LNCAP (cell line): ENCODE measurements around the gene CPVL.

Experiments
- TF ChIP-seq, protein P1 (sequence below): fragments of 450-650 bp; IDR thresholded peaks from 2 replicates; pipeline ENCODE4 v1.5.1; 2017; ENCODE audit warnings: mild to moderate bottlenecking

CPVL gene

DNA sequence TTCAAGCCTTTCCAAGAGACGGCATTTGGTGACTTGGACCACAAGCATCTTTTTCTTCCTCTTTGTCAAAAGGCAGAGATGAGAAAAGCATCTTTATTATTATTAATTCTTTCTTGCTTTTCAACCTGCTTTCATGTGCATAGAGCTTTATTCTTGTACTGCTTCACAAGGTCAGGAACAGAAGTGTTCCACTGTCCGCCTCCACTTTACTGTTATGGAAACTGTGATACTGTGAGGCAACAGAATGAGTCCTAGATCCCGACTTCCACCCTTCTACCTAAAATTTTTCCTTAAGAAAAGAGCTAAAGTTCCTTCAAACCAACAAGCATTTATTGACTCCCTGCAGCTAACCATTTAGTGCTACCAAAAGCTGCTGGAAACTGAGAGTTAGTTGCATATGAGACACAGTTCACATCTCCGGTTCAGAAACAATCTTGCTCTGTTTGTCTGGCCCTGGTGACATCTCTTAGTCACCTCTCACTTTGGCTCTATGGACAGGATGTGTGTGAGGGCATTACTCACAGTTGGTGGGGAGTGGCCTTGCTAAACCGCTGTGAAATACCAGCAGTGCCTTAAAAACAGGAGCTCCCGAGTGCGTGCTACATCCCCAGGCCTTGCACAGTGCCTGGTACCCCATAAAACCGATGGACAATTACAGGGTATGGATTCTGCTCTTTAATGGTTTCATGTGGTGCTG lies 111.1 kb downstream of the CPVL start:
- TF ChIP-seq, protein P1, sequence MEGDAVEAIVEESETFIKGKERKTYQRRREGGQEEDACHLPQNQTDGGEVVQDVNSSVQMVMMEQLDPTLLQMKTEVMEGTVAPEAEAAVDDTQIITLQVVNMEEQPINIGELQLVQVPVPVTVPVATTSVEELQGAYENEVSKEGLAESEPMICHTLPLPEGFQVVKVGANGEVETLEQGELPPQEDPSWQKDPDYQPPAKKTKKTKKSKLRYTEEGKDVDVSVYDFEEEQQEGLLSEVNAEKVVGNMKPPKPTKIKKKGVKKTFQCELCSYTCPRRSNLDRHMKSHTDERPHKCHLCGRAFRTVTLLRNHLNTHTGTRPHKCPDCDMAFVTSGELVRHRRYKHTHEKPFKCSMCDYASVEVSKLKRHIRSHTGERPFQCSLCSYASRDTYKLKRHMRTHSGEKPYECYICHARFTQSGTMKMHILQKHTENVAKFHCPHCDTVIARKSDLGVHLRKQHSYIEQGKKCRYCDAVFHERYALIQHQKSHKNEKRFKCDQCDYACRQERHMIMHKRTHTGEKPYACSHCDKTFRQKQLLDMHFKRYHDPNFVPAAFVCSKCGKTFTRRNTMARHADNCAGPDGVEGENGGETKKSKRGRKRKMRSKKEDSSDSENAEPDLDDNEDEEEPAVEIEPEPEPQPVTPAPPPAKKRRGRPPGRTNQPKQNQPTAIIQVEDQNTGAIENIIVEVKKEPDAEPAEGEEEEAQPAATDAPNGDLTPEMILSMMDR, result no peak

- TF ChIP-seq, protein P1, result no peak
Observed at GRCh38 chr7:29033584-29033983, 112.8 kb downstream of the CPVL start.

DNA sequence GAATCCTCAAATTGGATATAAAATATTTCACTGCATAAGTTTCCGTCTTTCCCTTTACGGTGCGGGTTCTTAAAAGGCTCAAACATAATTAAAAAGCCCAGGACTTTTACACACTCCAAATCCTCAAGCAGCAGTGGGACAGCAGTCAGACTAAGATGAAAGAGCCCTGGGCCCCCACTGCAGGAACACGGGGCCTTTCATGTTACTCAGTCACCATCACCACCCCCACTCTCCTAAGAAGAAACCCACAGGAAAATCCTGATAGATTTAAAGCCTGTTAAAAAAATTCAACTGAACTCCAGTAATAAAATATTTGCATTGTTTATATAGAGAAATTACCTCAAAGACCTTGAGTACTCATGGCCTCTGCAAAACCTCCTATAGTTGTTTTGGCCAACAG lies 114.2 kb downstream of the CPVL start:
- TF ChIP-seq, protein P1, result no peak

DNA sequence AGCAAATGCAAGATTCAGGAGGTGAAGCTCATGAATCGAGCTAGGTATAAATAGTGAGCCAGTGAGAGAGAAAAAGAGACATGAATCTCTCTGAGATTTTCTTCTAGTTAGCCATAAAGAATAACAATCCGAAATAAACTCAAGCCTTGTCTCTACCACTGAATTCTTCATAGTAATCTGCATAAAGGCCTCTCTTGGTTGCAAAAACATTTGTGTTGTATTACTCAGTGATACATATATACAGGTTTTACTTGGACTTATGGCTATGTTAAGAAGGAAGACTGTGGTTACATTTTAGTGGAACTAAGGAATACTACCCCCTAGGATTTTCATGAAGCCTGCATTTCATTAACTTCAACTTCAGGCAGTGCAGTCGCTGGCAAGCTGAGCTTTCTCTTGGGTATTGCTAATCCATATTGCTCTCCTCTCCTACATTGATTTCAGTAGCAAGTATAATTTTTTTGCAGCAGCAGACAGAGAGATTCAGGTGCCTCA lies 115.5 kb downstream of the CPVL start:
- TF ChIP-seq, protein P1, result no peak

- TF ChIP-seq, protein P1, result no peak
Observed at GRCh38 chr7:29022291-29022988, 123.9 kb downstream of the CPVL start.

DNA sequence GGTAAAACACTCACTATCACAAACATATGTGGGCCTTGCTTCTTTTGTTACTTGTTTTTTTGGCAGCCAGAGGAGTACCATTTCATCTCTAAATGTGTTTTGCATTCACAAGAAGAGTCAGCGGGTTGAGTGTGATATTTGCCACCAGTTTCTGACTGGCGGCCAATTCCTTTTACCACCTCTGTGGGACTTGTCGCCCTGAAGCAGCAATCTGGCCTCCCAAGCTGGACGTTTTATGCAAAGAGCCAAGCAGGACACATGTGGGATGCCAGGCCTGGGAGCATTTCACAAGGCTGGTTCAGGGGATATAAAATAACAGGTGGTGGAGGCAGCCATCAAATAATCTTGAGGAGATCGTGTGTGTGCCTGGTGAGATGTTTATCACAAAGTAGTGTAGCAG lies 126.4 kb downstream of the CPVL start:
- TF ChIP-seq, protein P1, result no peak

DNA sequence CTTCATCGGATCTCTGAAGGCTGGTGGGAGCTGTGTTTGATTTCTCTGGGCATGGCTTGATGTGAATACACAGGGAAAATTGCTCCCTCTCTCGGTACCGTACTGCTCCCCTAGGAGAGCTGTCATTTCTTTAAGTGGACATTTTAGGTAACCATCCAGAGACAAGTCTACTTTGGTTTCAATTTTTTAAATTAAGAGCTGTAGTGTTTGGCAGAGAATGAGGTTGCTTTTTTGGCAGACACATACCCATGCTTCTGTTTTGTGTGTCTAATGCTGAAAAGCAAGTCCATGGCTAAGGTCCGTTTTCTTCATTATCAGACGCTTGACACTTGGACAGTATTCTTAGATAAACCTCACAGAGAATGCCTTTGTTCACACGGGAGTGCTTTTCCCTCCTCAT lies 127.0 kb downstream of the CPVL start:
- TF ChIP-seq, protein P1, result no peak
